ENCODE data around the gene EPHB1. TPM values are rescaled to one million over a fixed set of nuclear protein-coding genes. Genes with fewer than 3 reads are reported as not detected.

EPHB1 gene
- total RNA-seq, 1 donor from 2014 or later, result 16.3 TPM

DNA sequence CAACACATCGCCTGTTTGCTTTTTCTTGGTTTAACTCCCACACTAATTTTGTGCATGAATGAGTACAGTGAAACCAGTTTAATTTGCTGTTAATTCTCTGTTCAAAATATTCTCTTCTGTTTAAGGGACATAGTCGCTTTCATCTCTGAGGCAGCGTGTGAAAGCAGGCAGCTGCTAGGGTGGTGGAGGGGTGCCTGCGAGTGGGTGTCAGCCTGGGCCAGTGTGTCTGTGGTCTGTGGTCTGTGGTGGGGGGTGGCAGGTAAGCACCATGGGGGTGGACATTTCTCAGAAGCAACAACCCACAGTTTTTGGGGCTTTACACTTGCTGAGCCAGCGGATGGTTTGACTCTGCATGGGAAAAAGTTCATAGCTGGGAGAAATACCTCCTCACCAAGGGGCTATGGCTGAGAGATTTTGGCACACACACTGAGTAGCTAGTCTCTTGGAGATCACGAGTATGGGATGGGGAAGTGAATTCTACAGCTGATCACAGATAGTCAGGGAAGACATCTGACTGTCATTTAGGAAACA is 109.2 kb downstream of the EPHB1 start:
- DNase-seq, result no peak
- no peaks in the 10 kb centered on the region for H3K36me3 Mint-ChIP-seq (ENCODE audit: unreplicated experiment)
- no peaks in the 10 kb centered on the region for H3K9me3 Mint-ChIP-seq (ENCODE audit: unreplicated experiment)
- H3K27ac Mint-ChIP-seq (ENCODE audit: unreplicated experiment), result no peak overlapping the region
- H3K4me1 Mint-ChIP-seq (ENCODE audit: low read depth, unreplicated experiment), result no peaks in the 10 kb centered on the region
- no peak overlapping the region for H3K4me3 Mint-ChIP-seq (ENCODE audit: unreplicated experiment)
- peaks cover 1% of the 10 kb centered on the region for H3K27me3 Mint-ChIP-seq (ENCODE audit: unreplicated experiment)
- TF ChIP-seq, protein P1, sequence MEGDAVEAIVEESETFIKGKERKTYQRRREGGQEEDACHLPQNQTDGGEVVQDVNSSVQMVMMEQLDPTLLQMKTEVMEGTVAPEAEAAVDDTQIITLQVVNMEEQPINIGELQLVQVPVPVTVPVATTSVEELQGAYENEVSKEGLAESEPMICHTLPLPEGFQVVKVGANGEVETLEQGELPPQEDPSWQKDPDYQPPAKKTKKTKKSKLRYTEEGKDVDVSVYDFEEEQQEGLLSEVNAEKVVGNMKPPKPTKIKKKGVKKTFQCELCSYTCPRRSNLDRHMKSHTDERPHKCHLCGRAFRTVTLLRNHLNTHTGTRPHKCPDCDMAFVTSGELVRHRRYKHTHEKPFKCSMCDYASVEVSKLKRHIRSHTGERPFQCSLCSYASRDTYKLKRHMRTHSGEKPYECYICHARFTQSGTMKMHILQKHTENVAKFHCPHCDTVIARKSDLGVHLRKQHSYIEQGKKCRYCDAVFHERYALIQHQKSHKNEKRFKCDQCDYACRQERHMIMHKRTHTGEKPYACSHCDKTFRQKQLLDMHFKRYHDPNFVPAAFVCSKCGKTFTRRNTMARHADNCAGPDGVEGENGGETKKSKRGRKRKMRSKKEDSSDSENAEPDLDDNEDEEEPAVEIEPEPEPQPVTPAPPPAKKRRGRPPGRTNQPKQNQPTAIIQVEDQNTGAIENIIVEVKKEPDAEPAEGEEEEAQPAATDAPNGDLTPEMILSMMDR (IDR thresholded peaks at IDR 0.05; ENCODE audit: partially characterized antibody, unreplicated experiment), result no peak

DNA sequence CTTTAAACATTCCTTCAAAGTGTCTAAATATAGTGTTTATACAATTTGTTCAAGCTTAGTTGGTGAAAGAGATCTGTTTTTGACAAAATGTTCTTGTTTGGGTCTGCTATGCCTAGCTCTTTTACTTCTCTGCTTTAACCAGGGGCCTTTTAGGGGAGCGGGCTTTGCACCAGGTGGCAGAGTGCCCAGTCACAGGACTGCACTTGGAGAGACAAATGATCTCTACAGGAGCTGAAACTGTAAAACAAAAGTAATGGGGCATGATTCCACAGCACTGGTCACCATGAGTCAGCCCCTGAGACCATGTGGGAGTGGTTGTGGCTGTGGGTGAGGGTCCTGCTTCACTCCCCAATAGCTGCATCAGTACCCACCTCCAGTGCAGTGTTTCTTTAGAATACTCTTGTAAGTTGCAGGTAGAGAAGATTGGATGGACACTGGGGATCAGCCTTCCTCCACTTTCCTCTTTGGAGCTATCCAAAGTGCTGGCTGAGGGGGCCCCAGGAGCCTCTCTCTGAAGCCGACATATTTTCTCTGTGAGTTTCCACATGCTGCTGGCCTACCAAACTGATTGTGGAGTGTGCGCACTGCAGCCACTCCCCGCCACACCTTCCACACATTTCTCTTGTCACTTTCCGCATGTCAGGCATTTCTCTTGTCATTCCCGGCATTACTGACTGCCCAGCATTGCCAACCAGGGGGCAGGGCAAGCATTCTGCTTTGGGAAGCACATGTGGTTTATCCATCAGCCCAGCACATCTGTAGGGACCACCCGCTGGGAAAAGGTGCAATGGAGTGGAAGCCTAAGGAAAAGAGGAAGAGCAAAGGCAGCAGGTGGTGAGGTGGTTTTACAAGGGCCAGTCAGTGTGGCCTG is 110.0 kb downstream of the EPHB1 start:
- Mint-ChIP-seq H3K27me3 (ENCODE audit: unreplicated experiment) (no peaks in the 10 kb centered on the region), H3K9me3 (ENCODE audit: unreplicated experiment) (peaks cover 2% of the 10 kb centered on the region), H3K4me1 (ENCODE audit: low read depth, unreplicated experiment) (no peaks in the 10 kb centered on the region), H3K36me3 (ENCODE audit: unreplicated experiment) (no peaks in the 10 kb centered on the region), H3K27ac (ENCODE audit: unreplicated experiment) (no peak overlapping the region), H3K4me3 (ENCODE audit: unreplicated experiment) (no peak overlapping the region)
- no peak for DNase-seq
- TF ChIP-seq, protein P1 (IDR thresholded peaks at IDR 0.05; ENCODE audit: partially characterized antibody, unreplicated experiment), result no peak

DNA sequence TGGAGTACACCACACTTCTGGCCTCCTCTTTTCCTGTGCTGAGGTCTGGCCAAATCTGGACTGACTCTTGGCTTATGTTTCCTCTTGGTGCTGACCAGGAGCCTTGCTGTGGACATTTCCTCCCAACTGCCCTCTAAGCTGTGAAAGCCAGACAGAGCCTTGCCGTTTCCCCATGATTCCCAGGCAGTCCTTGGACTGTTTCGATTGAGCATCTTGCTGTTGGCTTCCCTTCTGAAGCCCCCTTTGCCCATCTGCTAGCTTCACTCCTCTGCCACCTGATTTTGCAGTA is 110.5 kb downstream of the EPHB1 start:
- Mint-ChIP-seq H3K4me1 (ENCODE audit: low read depth, unreplicated experiment) (no peaks in the 10 kb centered on the region), H3K9me3 (ENCODE audit: unreplicated experiment) (peaks cover 2% of the 10 kb centered on the region), H3K4me3 (ENCODE audit: unreplicated experiment) (no peak overlapping the region), H3K27me3 (ENCODE audit: unreplicated experiment) (no peaks in the 10 kb centered on the region), H3K27ac (ENCODE audit: unreplicated experiment) (no peak overlapping the region), H3K36me3 (ENCODE audit: unreplicated experiment) (no peaks in the 10 kb centered on the region)
- DNase-seq, result no peak
- TF ChIP-seq, protein P1 (IDR thresholded peaks at IDR 0.05; ENCODE audit: partially characterized antibody, unreplicated experiment), result no peak

DNA sequence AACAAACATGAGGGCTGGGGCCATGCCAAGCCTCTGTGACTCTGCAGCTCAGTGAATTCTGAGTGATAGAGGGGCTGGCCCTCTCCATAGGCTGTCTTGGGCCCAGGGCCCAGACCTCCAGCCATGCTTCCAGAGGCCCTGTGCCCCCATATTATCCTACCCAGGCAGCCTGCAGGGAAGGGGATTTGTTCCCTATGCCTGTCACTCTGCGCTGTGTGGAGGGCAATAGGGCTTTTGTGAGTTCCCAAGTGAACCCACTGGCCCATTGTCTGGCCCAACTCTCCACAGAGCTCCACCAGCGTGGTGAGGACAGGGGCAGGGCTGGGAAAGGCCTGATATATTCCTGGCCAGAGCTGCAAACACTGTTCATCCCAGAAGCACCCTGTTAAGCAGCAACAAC is 113.2 kb downstream of the EPHB1 start:
- Mint-ChIP-seq H3K27me3 (ENCODE audit: unreplicated experiment) (peaks cover 5% of the 10 kb centered on the region), H3K27ac (ENCODE audit: unreplicated experiment) (no peak overlapping the region), H3K36me3 (ENCODE audit: unreplicated experiment) (no peaks in the 10 kb centered on the region), H3K4me1 (ENCODE audit: low read depth, unreplicated experiment) (no peaks in the 10 kb centered on the region), H3K4me3 (ENCODE audit: unreplicated experiment) (no peak overlapping the region), H3K9me3 (ENCODE audit: unreplicated experiment) (peaks cover 4% of the 10 kb centered on the region)
- no peak for DNase-seq
- TF ChIP-seq, protein P1 (IDR thresholded peaks at IDR 0.05; ENCODE audit: partially characterized antibody, unreplicated experiment), result no peak

DNA sequence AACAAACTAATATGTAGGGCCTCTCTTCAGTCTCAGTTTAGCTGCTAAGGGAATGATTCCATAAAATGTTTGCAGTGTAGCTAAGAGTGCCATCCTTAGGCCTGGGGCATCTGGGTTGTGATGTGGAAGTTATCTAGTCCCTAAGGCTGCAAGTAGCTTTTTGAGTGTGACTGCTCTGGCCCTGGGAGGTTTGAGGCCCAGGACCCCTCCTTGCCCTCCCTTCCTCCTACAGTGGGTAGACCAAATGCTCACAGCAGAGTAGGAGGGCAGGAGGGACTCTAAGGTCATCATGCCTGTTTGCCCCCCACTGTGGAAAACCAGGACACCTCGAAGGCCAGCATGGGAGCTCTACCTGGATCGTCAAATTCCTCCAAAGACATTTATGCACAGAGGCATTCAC is 115.0 kb downstream of the EPHB1 start:
- peaks cover 4% of the 10 kb centered on the region for H3K9me3 Mint-ChIP-seq (ENCODE audit: unreplicated experiment)
- peaks cover 2% of the 10 kb centered on the region for H3K4me1 Mint-ChIP-seq (ENCODE audit: low read depth, unreplicated experiment)
- DNase-seq, result no peak
- H3K36me3 Mint-ChIP-seq (ENCODE audit: unreplicated experiment), result peaks cover 1% of the 10 kb centered on the region
- no peak overlapping the region for H3K4me3 Mint-ChIP-seq (ENCODE audit: unreplicated experiment)
- TF ChIP-seq, protein P1 (IDR thresholded peaks at IDR 0.05; ENCODE audit: partially characterized antibody, unreplicated experiment), result no peak
- no peak overlapping the region for H3K27ac Mint-ChIP-seq (ENCODE audit: unreplicated experiment)
- H3K27me3 Mint-ChIP-seq (ENCODE audit: unreplicated experiment), result peaks cover 5% of the 10 kb centered on the region

Measured in glutamatergic neuron (in vitro differentiated cells).